ENCODE data around the gene SERPINI1. TPM values are rescaled to one million over a fixed set of nuclear protein-coding genes. Genes with fewer than 3 reads are reported as not detected.
A peak's percentile ranks its signal among the peaks of the same experiment; 100 is the strongest.

SERPINI1 gene
- total RNA-seq, 1 donor from 2014 or later: 15.5 TPM

DNA sequence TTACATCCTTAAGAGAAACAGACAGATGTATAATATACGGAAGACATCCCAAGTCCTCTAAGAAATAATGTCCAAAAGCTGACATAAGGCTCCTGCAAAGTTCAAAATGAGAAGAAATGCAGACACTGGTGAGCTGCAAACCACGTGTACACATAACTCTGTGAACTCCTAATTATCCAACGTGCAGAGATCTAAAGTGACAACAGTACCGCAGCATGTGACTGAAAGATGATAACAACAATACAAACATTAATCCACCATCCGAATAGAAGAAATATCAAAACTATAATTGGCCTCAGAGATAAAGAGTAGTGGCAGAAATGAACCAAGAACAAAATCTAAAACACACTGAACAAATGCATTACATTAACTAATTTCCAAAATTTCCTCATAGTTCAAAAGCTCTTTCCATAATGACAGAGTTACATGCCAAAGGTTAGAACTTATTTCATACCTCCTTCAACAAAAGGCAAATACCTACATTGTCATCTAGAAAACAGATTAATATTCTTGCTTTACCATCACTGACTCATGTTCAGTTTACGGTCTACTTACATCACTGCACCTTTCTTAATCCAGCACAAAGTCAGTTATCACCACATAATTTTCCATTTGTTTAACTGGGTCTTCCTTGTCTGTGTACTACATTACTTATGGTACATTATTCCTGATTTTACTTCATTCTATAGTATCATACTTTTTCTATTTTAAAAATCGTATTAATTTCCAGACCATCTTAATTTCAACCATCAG, 3.0 kb upstream of the SERPINI1 start:
- no peak overlapping the region for H3K27ac Mint-ChIP-seq (ENCODE audit: unreplicated experiment)

DNA sequence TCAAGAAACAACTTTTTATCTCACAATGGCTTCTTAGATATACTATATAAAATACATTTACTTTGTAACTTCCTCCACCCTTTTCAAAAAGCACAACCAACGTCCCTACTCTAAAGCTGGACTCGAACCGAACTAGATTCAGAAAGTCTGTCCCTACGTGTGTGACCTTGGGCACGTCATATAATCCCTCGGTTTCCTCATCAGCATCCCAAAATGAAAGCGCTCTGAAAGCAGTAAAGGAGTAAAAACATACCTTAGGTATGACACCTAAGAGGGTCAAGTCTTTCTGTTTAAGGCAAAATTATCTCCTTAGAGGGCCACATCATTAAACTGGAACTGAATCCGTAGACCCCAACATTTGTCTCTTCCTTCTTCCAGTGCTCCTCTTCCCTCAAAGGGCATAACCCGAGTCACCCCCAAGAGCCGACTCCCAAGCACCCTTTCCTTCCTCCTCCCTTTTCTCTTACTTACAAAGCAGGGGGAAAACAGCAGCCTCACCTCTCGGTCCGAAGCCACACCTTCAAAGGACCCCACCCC, 1.5 kb upstream of the SERPINI1 start:
- Mint-ChIP-seq H3K9me3 (ENCODE audit: unreplicated experiment) (no peaks in the 10 kb centered on the region), H3K36me3 (ENCODE audit: low read depth, unreplicated experiment) (peaks cover 3% of the 10 kb centered on the region), H3K4me1 (ENCODE audit: unreplicated experiment) (peaks cover 23% of the 10 kb centered on the region), H3K4me3 (ENCODE audit: unreplicated experiment) (no peak overlapping the region), H3K27ac (ENCODE audit: unreplicated experiment) (no peak overlapping the region), H3K27me3 (ENCODE audit: unreplicated experiment) (no peaks in the 10 kb centered on the region)
- no peak for DNase-seq (ENCODE audit: low spot score)
- TF ChIP-seq, protein P1, sequence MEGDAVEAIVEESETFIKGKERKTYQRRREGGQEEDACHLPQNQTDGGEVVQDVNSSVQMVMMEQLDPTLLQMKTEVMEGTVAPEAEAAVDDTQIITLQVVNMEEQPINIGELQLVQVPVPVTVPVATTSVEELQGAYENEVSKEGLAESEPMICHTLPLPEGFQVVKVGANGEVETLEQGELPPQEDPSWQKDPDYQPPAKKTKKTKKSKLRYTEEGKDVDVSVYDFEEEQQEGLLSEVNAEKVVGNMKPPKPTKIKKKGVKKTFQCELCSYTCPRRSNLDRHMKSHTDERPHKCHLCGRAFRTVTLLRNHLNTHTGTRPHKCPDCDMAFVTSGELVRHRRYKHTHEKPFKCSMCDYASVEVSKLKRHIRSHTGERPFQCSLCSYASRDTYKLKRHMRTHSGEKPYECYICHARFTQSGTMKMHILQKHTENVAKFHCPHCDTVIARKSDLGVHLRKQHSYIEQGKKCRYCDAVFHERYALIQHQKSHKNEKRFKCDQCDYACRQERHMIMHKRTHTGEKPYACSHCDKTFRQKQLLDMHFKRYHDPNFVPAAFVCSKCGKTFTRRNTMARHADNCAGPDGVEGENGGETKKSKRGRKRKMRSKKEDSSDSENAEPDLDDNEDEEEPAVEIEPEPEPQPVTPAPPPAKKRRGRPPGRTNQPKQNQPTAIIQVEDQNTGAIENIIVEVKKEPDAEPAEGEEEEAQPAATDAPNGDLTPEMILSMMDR (IDR thresholded peaks at IDR 0.05; ENCODE audit: unreplicated experiment): no peak

More for the DNA sequence above, 3.0 kb upstream of the SERPINI1 start:
- no peak for DNase-seq (ENCODE audit: low spot score)
- Mint-ChIP-seq H3K4me1 (ENCODE audit: unreplicated experiment) (peaks cover 27% of the 10 kb centered on the region), H3K4me3 (ENCODE audit: unreplicated experiment) (peak overlapping the region; percentile 48), H3K36me3 (ENCODE audit: low read depth, unreplicated experiment) (peaks cover 3% of the 10 kb centered on the region), H3K27me3 (ENCODE audit: unreplicated experiment) (no peaks in the 10 kb centered on the region), H3K9me3 (ENCODE audit: unreplicated experiment) (no peaks in the 10 kb centered on the region)
- TF ChIP-seq, protein P1 (IDR thresholded peaks at IDR 0.05; ENCODE audit: unreplicated experiment): no peak

DNA sequence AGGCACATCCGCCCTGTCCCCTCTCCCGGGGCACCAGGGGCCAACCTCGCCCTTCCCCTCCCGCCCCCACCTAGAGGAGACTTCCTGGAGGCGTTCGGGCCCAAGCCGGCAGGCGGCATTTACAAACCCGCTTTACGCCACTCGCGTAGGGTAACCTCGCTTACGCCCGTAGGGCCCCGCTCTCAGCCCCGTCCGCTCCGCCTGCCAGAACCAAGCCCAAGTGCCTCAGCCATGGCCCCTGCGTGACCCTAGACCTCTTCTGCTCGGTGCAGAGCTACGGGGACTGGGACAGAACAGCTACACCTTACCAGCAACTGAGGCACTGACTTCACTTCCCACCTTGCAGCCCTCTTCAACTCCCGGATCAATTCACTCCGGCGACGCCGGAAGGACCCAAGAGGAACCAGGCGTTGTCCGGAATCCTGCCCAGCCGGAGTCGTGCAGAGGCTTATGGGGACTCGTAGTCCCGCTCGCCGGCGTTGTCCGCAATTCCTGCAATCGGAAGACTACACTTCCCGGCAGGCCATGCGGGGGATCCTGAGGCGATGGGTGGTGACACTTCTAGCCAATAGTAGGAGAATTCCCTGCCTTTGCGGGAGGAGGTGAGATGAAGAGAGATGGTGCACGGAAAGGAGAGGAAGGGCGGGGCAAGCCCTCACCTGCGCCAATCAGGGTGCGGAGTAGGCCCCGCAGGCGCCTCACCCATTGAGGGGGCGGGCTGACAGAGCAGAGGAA, 856 bp upstream of the SERPINI1 start, which contains the start of gene PDCD10:
Gene PDCD10, minus strand, starts transcription at position 395 of the 735 bp plus-strand sequence. CDS start 14,735 bp downstream, outside the sequence.
- TF ChIP-seq, protein P1 (IDR thresholded peaks at IDR 0.05; ENCODE audit: unreplicated experiment): no peak
- no peaks in the 10 kb centered on the region for H3K9me3 Mint-ChIP-seq (ENCODE audit: unreplicated experiment)
- peak; percentile 94 for DNase-seq (ENCODE audit: low spot score)
- H3K27ac Mint-ChIP-seq (ENCODE audit: unreplicated experiment): no peak within 1 kb of the TSS
- peaks cover 19% of the 10 kb centered on the region for H3K4me1 Mint-ChIP-seq (ENCODE audit: unreplicated experiment)
- peaks cover 3% of the 10 kb centered on the region for H3K36me3 Mint-ChIP-seq (ENCODE audit: low read depth, unreplicated experiment)
- no peak within 1 kb of the TSS for H3K4me3 Mint-ChIP-seq (ENCODE audit: unreplicated experiment)
- H3K27me3 Mint-ChIP-seq (ENCODE audit: unreplicated experiment): no peaks in the 10 kb centered on the region

DNA sequence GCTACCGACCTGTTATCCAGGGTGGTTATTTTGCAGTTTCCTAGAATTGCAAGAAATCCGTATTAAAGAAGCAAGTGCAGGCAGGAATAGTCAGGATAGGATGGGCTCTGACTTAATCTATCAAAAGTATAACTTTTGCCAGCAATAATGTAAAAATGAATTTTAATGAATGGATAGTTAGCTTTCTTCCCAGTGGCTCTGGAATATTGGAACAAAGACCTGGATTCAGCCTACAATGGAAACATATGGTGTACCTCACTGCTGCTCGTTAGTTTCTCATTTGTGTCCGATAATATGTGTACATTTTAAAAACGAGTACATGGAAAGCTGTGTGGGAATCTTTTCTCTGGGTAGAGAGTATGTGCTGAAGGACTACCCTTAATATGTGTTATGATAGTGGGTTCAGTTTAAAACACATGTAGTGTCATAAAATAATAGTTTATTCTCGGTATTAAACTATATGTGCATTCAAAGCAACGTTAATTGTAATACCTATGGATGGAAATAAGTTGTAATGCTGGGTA, 805 bp downstream of the SERPINI1 start:
- H3K36me3 Mint-ChIP-seq (ENCODE audit: low read depth, unreplicated experiment): peaks cover 3% of the 10 kb centered on the region
- TF ChIP-seq, protein P1 (IDR thresholded peaks at IDR 0.05; ENCODE audit: unreplicated experiment): no peak
- no peak overlapping the region for H3K4me3 Mint-ChIP-seq (ENCODE audit: unreplicated experiment)
- H3K27me3 Mint-ChIP-seq (ENCODE audit: unreplicated experiment): no peaks in the 10 kb centered on the region
- H3K4me1 Mint-ChIP-seq (ENCODE audit: unreplicated experiment): peaks cover 19% of the 10 kb centered on the region
- H3K9me3 Mint-ChIP-seq (ENCODE audit: unreplicated experiment): no peaks in the 10 kb centered on the region
- no peak for DNase-seq (ENCODE audit: low spot score)
- H3K27ac Mint-ChIP-seq (ENCODE audit: unreplicated experiment): peak overlapping the region; percentile 30
